H9 (cell line): Measurements from ENCODE around the gene PHACTR1. TPM values are rescaled to one million over a fixed set of nuclear protein-coding genes. Genes with fewer than 3 reads are reported as not detected.

Source experiments
- DNase-seq: peaks from one replicate; pipeline ENCODE4 v3.0.0-alpha.2; 2017
- H2AFZ ChIP-seq: one replicate; pipeline ENCODE4 v1.6.1; 2013; ENCODE audit warnings: mild to moderate bottlenecking, low read length, control low read depth, moderate library complexity
- H2AK5ac ChIP-seq: 2 replicates; pipeline ENCODE4 v1.6.1; 2013; ENCODE audit warnings: low read length, control low read depth, mixed read lengths; ENCODE audit not compliant: insufficient read length
- H2BK120ac ChIP-seq: one replicate; pipeline ENCODE4 v1.6.1; 2013; ENCODE audit warnings: low read depth, mild to moderate bottlenecking, low read length, control low read depth, inconsistent platforms; ENCODE audit not compliant: poor library complexity, severe bottlenecking
- H2BK12ac ChIP-seq: 2 replicates; pipeline ENCODE4 v1.6.1; 2013; ENCODE audit warnings: low read length, control low read depth, mixed read lengths, low read depth; ENCODE audit not compliant: insufficient read length
- H2BK15ac ChIP-seq: 2 replicates; pipeline ENCODE4 v1.6.1; 2013; ENCODE audit warnings: low read depth, low read length, control low read depth
- H2BK20ac ChIP-seq: one replicate; pipeline ENCODE4 v1.6.1; 2013; ENCODE audit warnings: low read depth, mild to moderate bottlenecking, low read length, control low read depth, inconsistent platforms; ENCODE audit not compliant: poor library complexity, severe bottlenecking
- H2BK5ac ChIP-seq: 2 replicates; pipeline ENCODE4 v1.6.1; 2013; ENCODE audit warnings: low read length, control low read depth, mixed read lengths; ENCODE audit not compliant: insufficient read length
- H3K14ac ChIP-seq: 2 replicates; pipeline ENCODE4 v1.6.1; 2013; ENCODE audit warnings: low read length, control low read depth; ENCODE audit not compliant: insufficient read depth
- H3K18ac ChIP-seq: 2 replicates; pipeline ENCODE4 v1.6.1; 2013; ENCODE audit warnings: low read depth, mild to moderate bottlenecking, mixed read lengths, low read length, control low read depth; ENCODE audit not compliant: insufficient read length
- H3K23ac ChIP-seq: 2 replicates; pipeline ENCODE4 v1.6.1; 2013; ENCODE audit warnings: low read length, control low read depth, mixed read lengths, low read depth; ENCODE audit not compliant: insufficient read length
- H3K23me2 ChIP-seq: 2 replicates; pipeline ENCODE4 v1.6.1; 2013; ENCODE audit warnings: low read depth, mild to moderate bottlenecking, mixed read lengths, low read length, control low read depth; ENCODE audit not compliant: insufficient read length, poor library complexity, severe bottlenecking
- H3K27ac ChIP-seq: 2 replicates; pipeline ENCODE4 v1.5.1; 2013; ENCODE audit warnings: low read length, control low read depth, mixed read lengths, low read depth; ENCODE audit not compliant: insufficient read length
- H3K27me3 ChIP-seq: 2 replicates; pipeline ENCODE4 v1.6.1; 2013; ENCODE audit warnings: low read length, control low read depth, inconsistent platforms; ENCODE audit not compliant: insufficient read depth
- H3K4ac ChIP-seq: 2 replicates; pipeline ENCODE4 v1.6.1; 2013; ENCODE audit warnings: low read depth, mild to moderate bottlenecking, control low read depth, inconsistent platforms, low read length, moderate library complexity
- H3K4me1 ChIP-seq: 2 replicates; pipeline ENCODE4 v1.6.1; 2013; ENCODE audit warnings: low read length, control low read depth, inconsistent platforms; ENCODE audit not compliant: insufficient read depth
- H3K4me2 ChIP-seq: 2 replicates; pipeline ENCODE4 v1.6.1; 2013; ENCODE audit warnings: low read length, control low read depth, mixed read lengths; ENCODE audit not compliant: insufficient read length, insufficient read depth
- H3K56ac ChIP-seq: 2 replicates; pipeline ENCODE4 v1.6.1; 2013; ENCODE audit warnings: low read depth, mild to moderate bottlenecking, mixed read lengths, low read length, control low read depth; ENCODE audit not compliant: insufficient read length
- H3K79me1 ChIP-seq: 2 replicates; pipeline ENCODE4 v1.6.1; 2013; ENCODE audit warnings: low read depth, mild to moderate bottlenecking, moderate library complexity, low read length, control low read depth, inconsistent platforms; ENCODE audit not compliant: insufficient read depth, poor library complexity, severe bottlenecking
- H3K79me2 ChIP-seq: 2 replicates; pipeline ENCODE4 v1.6.1; 2013; ENCODE audit warnings: low read length, control low read depth, inconsistent platforms; ENCODE audit not compliant: insufficient read depth
- H3K9ac ChIP-seq: 2 replicates; pipeline ENCODE4 v1.6.1; 2013; ENCODE audit warnings: low read length, control low read depth, mixed read lengths; ENCODE audit not compliant: insufficient read length; ENCODE audit errors: extremely low read depth
- H3K9me3 ChIP-seq: one replicate; pipeline ENCODE4 v1.6.1; 2013; ENCODE audit warnings: low read depth, low read length, inconsistent platforms; ENCODE audit not compliant: control insufficient read depth
- H3T11ph ChIP-seq: one replicate; pipeline ENCODE4 v1.6.1; 2013; ENCODE audit warnings: mild to moderate bottlenecking, low read length, control low read depth, inconsistent platforms
- H4K20me1 ChIP-seq: one replicate; pipeline ENCODE4 v1.6.1; 2013; ENCODE audit not compliant: control insufficient read depth, insufficient read length, insufficient read depth
- H4K5ac ChIP-seq: 2 replicates; pipeline ENCODE4 v1.6.1; 2013; ENCODE audit warnings: low read depth, mild to moderate bottlenecking, mixed read lengths, low read length, control low read depth; ENCODE audit not compliant: insufficient read length
- H4K8ac ChIP-seq: replicated peaks from 2 replicates; pipeline ENCODE4 v1.6.1; 2013; ENCODE audit warnings: low read length, control low read depth, mixed read lengths, low read depth; ENCODE audit not compliant: insufficient read length
- H4K91ac ChIP-seq: 2 replicates; pipeline ENCODE4 v1.6.1; 2013; ENCODE audit warnings: low read depth, mild to moderate bottlenecking, moderate library complexity, mixed read lengths, low read length, control low read depth; ENCODE audit not compliant: insufficient read length
- H3K27ac Mint-ChIP-seq, 3 experiments: 2 replicates in 2 of 3; 3 replicates in 1 of 3; pipeline ENCODE4 v1.8.0; 2020 to 2021; ENCODE audit warnings: mixed read lengths in 3 of 3, mild to moderate bottlenecking in 1 of 3, moderate library complexity in 1 of 3
- H3K27me3 Mint-ChIP-seq: 2 replicates; pipeline ENCODE4 v1.8.0; 2021; ENCODE audit warnings: low read depth, mild to moderate bottlenecking, moderate library complexity, mixed read lengths
- H3K36me3 Mint-ChIP-seq, 3 experiments: 2 replicates in 2 of 3; 3 replicates in 1 of 3; pipeline ENCODE4 v1.8.0; 2020 to 2021; ENCODE audit warnings: low read depth in 3 of 3, mixed read lengths in 3 of 3; ENCODE audit not compliant: insufficient read depth in 1 of 3
- H3K4me1 Mint-ChIP-seq, 2 experiments: 2 replicates each; pipeline ENCODE4 v1.8.0; 2020; ENCODE audit warnings: mixed read lengths in 2 of 2
- H3K4me3 Mint-ChIP-seq, 2 experiments: 2 replicates in 1 of 2; 3 replicates in 1 of 2; pipeline ENCODE4 v1.8.0; 2020 to 2021; ENCODE audit warnings: mild to moderate bottlenecking in 2 of 2, mixed read lengths in 2 of 2, moderate library complexity in 1 of 2
- H3K9me3 Mint-ChIP-seq, 2 experiments: 2 replicates in 1 of 2; 3 replicates in 1 of 2; pipeline ENCODE4 v1.8.0; 2020; ENCODE audit warnings: mild to moderate bottlenecking in 2 of 2, mixed read lengths in 2 of 2, moderate library complexity in 1 of 2
- WGBS: extraction: QIAGEN DNeasy Blood & Tissue Kit; methylation state at CpG from one replicate; pipeline ENCODE4 v1.1.7; 2013; ENCODE audit warnings: missing lambda C conversion rate, low lambda C conversion rate, mixed read lengths; ENCODE audit not compliant: insufficient read length; ENCODE audit errors: extremely low coverage; 5-methylcytosine and 5-hydroxymethylcytosine counted together
- total RNA-seq: library from RNA; stranded (reverse); gene quantifications from 2 replicates; pipeline ENCODE4 v1.2.1, GENCODE V29; 2021
- TF ChIP-seq, protein P1 (sequence below): fragments of 200-600 bp; sonication (generic); conservative IDR thresholded peaks from 3 replicates; pipeline ENCODE4 v1.8.0; 2021; ENCODE audit warnings: antibody characterized with exemption, mild to moderate bottlenecking

The PHACTR1 gene
- total RNA-seq, 1 experiment from 2014 or later: 15.9 TPM

DNA sequence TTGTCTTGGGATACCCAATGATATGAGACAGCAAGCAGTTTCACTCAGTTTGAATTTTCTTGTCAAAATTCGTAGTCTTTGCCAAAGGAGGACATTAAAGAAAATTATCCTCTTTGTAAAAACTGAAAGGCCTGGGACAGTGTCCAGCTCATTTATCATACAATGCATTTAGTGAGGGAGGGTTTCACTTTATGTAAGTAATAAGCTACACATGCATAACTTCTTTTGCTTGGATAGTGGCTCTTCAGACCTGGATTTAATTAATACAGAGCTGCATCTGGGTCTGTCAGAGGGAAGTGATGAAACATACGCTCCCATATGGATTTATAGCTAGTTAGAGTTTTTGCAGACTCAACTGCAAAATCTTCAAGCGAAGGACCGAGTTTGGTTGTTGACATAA lies 175.6 kb downstream of the PHACTR1 start:
- H3K4ac ChIP-seq: no peak overlapping the region
- no peak overlapping the region for H2AFZ ChIP-seq
- H3K9me3 ChIP-seq: no peaks in the 10 kb centered on the region
- H3K27me3 ChIP-seq: no peaks in the 10 kb centered on the region
- Mint-ChIP-seq H3K9me3 (peaks cover 26 to 33% of the 10 kb centered on the region in 2 experiments), H3K4me1 (peaks cover 17% of the 10 kb centered on the region in 2 experiments), H3K4me3 (no peak overlapping the region), H3K36me3 (peaks cover 17 to 36% (median 29%) of the 10 kb centered on the region in 3 experiments), H3K27ac (no peak overlapping the region), H3K27me3 (no peaks in the 10 kb centered on the region)
- H2BK15ac ChIP-seq: no peak overlapping the region
- no peaks in the 10 kb centered on the region for H4K20me1 ChIP-seq
- H2AK5ac ChIP-seq: no peak overlapping the region
- no peak overlapping the region for H3K14ac ChIP-seq
- H2BK120ac ChIP-seq: no peak overlapping the region
- H3K79me2 ChIP-seq: no peaks in the 10 kb centered on the region
- H2BK5ac ChIP-seq: no peak overlapping the region
- no peak overlapping the region for H3K23ac ChIP-seq
- no peak overlapping the region for H3K18ac ChIP-seq
- TF ChIP-seq, protein P1, sequence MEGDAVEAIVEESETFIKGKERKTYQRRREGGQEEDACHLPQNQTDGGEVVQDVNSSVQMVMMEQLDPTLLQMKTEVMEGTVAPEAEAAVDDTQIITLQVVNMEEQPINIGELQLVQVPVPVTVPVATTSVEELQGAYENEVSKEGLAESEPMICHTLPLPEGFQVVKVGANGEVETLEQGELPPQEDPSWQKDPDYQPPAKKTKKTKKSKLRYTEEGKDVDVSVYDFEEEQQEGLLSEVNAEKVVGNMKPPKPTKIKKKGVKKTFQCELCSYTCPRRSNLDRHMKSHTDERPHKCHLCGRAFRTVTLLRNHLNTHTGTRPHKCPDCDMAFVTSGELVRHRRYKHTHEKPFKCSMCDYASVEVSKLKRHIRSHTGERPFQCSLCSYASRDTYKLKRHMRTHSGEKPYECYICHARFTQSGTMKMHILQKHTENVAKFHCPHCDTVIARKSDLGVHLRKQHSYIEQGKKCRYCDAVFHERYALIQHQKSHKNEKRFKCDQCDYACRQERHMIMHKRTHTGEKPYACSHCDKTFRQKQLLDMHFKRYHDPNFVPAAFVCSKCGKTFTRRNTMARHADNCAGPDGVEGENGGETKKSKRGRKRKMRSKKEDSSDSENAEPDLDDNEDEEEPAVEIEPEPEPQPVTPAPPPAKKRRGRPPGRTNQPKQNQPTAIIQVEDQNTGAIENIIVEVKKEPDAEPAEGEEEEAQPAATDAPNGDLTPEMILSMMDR: no peak
- H3K79me1 ChIP-seq: no peaks in the 10 kb centered on the region
- H3K9ac ChIP-seq: no peak overlapping the region
- H3K4me2 ChIP-seq: no peak overlapping the region
- H2BK20ac ChIP-seq: no peak overlapping the region
- no peak overlapping the region for H3T11ph ChIP-seq
- H4K8ac ChIP-seq: no peak overlapping the region
- no peak overlapping the region for H3K27ac ChIP-seq
- H3K56ac ChIP-seq: no peak overlapping the region
- H3K4me1 ChIP-seq: peaks cover 3% of the 10 kb centered on the region; the same call in 1 of the 2 replicates
- WGBS: no CpG with 5 or more reads among the region's 4 CpGs
- no peak overlapping the region for H2BK12ac ChIP-seq
- DNase-seq: no peak
- no peaks in the 10 kb centered on the region for H3K23me2 ChIP-seq
- H4K91ac ChIP-seq: no peak overlapping the region
- H4K5ac ChIP-seq: no peak overlapping the region
